Ishikawa (cell line): ENCODE results near the gene MGMT.

Experiments
- CEBPB ChIP-seq: IDR thresholded peaks from 2 replicates; pipeline ENCODE4 v1.6.1; 2012
- CREB1 ChIP-seq: IDR thresholded peaks from 2 replicates; pipeline ENCODE4 v1.6.1; 2012; ENCODE audit warnings: low read depth
- EGR1 ChIP-seq: IDR thresholded peaks from 2 replicates; pipeline ENCODE4 v1.6.1; 2012
- EP300 ChIP-seq: IDR thresholded peaks from 2 replicates; pipeline ENCODE4 v1.6.1; 2012; ENCODE audit warnings: borderline replicate concordance
- FOXM1 ChIP-seq: IDR thresholded peaks from 2 replicates; pipeline ENCODE4 v1.6.1; 2012; ENCODE audit warnings: low read depth, borderline replicate concordance
- MAX ChIP-seq: IDR thresholded peaks from 2 replicates; pipeline ENCODE4 v1.6.1; 2012
- NFIC ChIP-seq: IDR thresholded peaks from 2 replicates; pipeline ENCODE4 v1.6.1; 2012
- RAD21 ChIP-seq: IDR thresholded peaks from 2 replicates; pipeline ENCODE4 v1.6.1; 2012; ENCODE audit warnings: low read depth
- REST ChIP-seq: IDR thresholded peaks from 2 replicates; pipeline ENCODE4 v1.6.1; 2012; ENCODE audit warnings: low read depth, mild to moderate bottlenecking
- TAF1 ChIP-seq: IDR thresholded peaks from 2 replicates; pipeline ENCODE4 v1.6.1; 2012; ENCODE audit warnings: low read depth, mild to moderate bottlenecking
- TCF12 ChIP-seq: IDR thresholded peaks from 2 replicates; pipeline ENCODE4 v1.6.1; 2012; ENCODE audit warnings: low read depth
- USF1 ChIP-seq: IDR thresholded peaks from 2 replicates; pipeline ENCODE4 v1.6.1; 2012
- YY1 ChIP-seq: IDR thresholded peaks from 2 replicates; pipeline ENCODE4 v1.6.1; 2012; ENCODE audit warnings: low read depth

GRCh38 chr10:129631006-129631405, 164.0 kb downstream of the MGMT start:
- no peak for TF ChIP-seq REST
- TF ChIP-seq RAD21: no peak
- no peak for TF ChIP-seq YY1
- no peak for TF ChIP-seq EGR1
- TF ChIP-seq MAX: no peak
- TF ChIP-seq TCF12: no peak
- TF ChIP-seq EP300: no peak
- TF ChIP-seq FOXM1: no peak
- TF ChIP-seq TAF1: no peak
- TF ChIP-seq NFIC: no peak
- no peak for TF ChIP-seq USF1
- no peak for TF ChIP-seq CREB1
- no peak for TF ChIP-seq CEBPB
